Neural progenitor cell (in vitro differentiated cells): ENCODE measurements around the gene SPTBN2.

Source experiments
- CTCF ChIP-seq: fragments of 200-600 bp; sonication (generic); IDR thresholded peaks from 2 replicates; pipeline ENCODE4 v1.5.1; 2017; ENCODE audit warnings: antibody characterized with exemption, mild to moderate bottlenecking
- EZH2 ChIP-seq: fragments of 200-600 bp; sonication (generic); IDR thresholded peaks from 2 replicates; pipeline ENCODE4 v1.6.1; 2017; ENCODE audit warnings: antibody characterized with exemption, mild to moderate bottlenecking, moderate library complexity

GRCh38 chr11:66691311-66691980 lies 37.6 kb downstream of the SPTBN2 start:
- TF ChIP-seq CTCF (no peak), EZH2 (no peak)
